Measurements from ENCODE around the gene GATA6.
"Not testable (repeated sequence)": the region's sequence is repeated elsewhere in the genome, so short reads cannot be mapped to it uniquely, and the experiment has no call there.

Gene GATA6

GRCh38 chr18:22184573-22184972 is 15.2 kb downstream of the GATA6 start:
- not testable (repeated sequence) for DNase-seq

- DNase-seq: no peak
These were observed 15.9 kb downstream of the GATA6 start for GRCh38 chr18:22185273-22185672.

DNA sequence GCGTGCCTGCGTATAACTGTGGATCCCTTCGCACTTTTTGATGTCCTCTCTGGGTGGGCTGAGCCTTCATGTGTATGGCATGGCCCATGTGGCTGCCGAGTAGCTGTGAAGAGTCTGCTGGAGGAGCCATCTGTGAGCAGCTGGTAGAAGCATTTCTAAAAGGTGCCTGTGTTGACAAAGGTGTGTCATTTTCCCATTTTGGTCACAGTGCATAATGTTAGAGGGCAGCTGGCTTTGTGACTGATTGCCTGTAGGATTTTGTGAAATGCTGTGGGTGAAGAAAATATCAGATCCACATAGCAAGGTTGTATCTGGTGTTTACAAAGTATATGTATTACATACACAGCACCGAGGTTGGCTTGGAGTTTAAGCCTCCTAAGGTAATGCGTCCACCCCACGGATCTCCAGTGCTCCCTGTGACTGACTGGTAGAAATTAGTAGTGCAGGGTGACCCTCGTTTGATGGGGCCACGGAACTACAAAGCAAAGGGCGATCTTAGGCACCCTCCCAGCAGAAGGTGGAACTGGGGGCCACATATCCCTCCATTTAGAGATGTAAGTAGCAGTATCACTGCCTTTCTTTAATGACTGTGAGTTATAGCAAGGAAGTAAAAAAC is 16.5 kb downstream of the GATA6 start:
- DNase-seq: no peak

GRCh38 chr18:22186484-22186971 is 17.1 kb downstream of the GATA6 start:
- no peak for DNase-seq

DNA sequence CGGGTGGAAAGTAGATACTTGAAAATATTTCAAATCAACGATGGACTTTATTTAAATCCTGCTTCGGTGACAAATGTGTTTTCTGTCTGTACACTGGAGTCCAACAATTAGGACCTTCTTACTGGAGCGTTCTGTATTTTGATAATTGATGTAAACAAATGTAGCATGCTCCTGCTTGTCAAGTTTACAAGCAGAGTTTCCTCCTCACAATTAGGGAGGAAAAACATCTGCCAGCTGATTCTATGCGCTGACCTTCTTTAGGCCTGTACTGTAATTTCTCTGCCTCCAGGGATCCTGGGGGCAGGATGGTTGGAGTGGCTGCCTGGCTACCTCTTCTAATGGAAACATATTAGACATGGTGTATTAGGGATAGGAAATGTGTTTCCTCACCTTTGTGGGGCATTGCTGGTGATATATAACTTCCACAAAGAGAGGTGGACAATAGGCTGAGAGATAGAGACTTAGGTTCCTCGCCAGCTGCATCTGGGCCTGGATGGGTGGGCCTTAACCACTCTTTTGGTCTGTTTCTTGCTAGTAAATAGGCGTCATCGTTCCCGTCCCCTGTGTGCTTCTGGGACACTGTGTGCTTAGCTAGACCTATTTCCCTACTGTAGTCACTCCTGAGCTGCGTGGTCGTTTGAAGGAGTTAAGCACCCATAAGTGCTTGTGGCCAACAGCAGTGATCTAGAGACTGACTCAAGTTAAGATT is 19.3 kb downstream of the GATA6 start:
- DNase-seq: no peak

GRCh38 chr18:22189449-22190166 is 20.2 kb downstream of the GATA6 start:
- no peak for DNase-seq

GRCh38 chr18:22191346-22191695 is 21.9 kb downstream of the GATA6 start:
- no peak for DNase-seq

GRCh38 chr18:22191923-22192322 is 22.5 kb downstream of the GATA6 start:
- DNase-seq: no peak

DNA sequence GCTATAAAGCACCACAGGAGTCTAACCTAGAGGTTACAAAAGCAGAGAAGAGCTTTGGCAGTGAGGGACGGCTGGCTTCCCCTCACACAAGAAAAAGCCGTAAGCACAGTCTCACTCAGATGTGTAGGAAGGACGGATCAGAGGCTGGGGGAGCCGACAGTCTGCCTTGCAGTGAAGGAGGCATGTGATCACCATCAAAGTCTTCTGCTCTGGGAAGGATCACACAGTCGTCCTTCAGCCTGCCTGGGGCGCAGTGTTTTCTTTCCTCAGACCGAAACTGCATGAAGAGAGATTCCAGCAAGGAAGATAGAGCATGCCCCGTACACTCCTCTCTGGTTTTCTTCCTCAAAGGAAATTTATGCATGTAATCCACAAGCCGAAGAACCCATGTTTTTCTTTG is 24.1 kb downstream of the GATA6 start:
- no peak for DNase-seq

DNA sequence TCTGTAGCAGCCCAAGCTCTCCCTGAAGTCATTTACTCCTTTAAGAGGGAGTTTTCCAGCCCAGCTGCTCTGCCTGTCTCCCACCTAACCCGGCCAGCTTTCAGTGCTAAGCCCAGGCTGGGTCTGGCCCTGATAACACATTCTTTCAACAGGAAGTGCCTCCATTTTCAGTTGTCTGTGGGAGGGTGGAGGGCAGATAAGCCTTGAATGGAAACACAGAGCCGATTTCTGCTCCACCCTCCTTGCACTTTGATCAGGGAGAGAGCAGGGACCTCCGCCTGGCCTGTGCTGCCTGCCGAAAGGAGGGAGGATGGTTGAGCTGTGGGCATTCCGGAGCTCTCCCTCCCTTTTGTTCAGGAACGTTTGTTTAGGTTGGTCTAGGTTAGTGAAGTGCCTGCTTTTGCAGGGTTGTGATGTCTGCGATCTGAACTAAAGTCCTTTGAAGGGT is 24.8 kb downstream of the GATA6 start:
- no peak for DNase-seq

- DNase-seq: no peak
These were observed 25.7 kb downstream of the GATA6 start for GRCh38 chr18:22195052-22195451.

GRCh38 chr18:22196943-22197342 is 27.6 kb downstream of the GATA6 start:
- DNase-seq: not testable (repeated sequence)

GRCh38 chr18:22197668-22198067 is 28.3 kb downstream of the GATA6 start:
- DNase-seq: no peak

- no peak for DNase-seq
These were observed 28.8 kb downstream of the GATA6 start for GRCh38 chr18:22198163-22198562.

- DNase-seq: no peak
These were observed 29.6 kb downstream of the GATA6 start for GRCh38 chr18:22199005-22199404.

DNA sequence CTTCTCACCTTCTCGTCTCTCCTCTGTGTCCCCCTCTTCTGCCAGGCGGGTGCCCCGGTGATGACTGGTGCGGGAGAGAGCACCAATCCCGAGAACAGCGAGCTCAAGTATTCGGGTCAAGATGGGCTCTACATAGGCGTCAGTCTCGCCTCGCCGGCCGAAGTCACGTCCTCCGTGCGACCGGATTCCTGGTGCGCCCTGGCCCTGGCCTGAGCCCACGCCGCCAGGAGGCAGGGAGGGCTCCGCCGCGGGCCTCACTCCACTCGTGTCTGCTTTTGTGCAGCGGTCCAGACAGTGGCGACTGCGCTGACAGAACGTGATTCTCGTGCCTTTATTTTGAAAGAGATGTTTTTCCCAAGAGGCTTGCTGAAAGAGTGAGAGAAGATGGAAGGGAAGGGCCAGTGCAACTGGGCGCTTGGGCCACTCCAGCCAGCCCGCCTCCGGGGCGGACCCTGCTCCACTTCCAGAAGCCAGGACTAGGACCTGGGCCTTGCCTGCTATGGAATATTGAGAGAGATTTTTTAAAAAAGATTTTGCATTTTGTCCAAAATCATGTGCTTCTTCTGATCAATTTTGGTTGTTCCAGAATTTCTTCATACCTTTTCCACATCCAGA is 31.3 kb downstream of the GATA6 start:
- DNase-seq: no peak

- no peak for DNase-seq
These were observed 33.6 kb downstream of the GATA6 start for GRCh38 chr18:22203035-22203434.

GRCh38 chr18:22203536-22204213 is 34.3 kb downstream of the GATA6 start:
- no peak for DNase-seq

DNA sequence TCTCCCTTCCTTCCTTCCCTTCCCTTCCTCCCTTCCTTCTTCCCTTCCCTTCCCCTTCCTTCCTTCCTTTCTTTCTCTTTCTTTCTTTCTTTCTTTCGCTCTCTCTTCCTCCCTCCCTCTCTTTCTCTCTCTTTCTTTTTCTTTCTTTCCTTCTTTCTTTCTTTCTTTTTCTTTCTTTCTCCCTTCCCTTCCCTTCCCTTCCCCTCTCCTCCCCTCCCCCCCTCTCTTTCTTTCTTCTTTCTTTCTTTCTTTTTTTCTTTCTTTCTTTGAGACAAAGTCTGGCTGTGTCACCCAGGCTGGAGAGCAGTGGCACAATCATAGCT is 34.8 kb downstream of the GATA6 start:
- DNase-seq: no peak

- no peak for DNase-seq
These were observed 35.6 kb downstream of the GATA6 start for GRCh38 chr18:22204996-22205395.

DNA sequence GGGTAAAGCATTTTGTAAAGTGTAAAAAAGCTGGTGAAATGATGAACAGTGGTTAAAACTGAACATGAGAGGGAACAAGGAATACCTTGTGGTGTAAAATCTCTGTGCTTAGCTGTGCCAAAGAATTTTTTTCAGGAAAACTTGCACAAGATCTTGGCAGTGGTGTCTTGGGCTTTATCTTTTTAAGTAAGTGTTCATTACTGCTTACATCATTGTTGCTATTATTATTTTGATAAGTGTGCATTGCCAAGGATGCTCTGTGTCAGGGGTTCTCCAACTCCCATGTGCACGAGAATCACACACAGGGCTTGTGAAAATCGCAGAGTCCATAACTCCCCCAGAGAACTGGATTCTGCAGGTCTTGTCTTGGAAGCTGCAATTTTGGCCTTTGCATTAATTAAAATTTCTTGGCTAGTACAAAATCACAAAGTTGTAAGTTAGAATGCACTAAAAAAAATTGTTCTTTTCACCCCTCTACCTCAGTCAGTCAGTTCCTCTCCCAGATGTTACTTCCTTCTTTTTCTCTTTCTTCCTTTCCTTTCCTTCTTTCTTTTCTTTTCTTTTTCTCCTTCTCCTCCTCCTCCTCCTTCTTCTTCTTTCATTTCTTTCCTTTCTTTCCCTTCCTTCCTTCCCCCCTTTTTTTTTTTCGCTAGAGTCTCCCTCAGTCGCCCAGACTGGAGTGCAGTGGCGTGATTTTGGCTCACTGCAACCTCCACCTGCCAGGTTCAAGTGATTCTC is 37.8 kb downstream of the GATA6 start:
- no peak for DNase-seq

DNA sequence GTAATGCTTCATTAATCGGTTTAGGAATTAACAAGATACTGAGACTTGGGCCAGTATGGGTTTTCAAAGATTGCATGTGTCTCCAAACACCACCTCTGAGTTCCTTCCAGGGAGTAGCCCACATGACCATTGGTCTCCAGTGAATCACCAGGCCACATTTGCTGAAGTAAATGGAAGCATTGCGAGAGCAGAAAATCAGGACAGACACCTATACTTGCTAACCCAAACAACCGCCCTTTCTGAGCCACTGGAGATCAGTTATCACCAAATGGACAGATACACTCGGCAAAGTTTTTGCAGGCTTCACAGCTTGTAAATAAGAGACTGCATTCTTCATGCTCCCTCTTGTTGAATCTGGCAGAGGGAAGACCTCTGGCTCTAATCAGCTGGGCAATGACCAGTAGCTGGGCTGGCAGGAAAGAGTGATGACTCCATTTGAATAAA is 40.9 kb downstream of the GATA6 start:
- DNase-seq: no peak
